ENCODE measurements around the gene LRCH1. TPM values are rescaled to one million over a fixed set of nuclear protein-coding genes. Genes with fewer than 3 reads are reported as not detected.

Gene LRCH1
- polyA plus RNA-seq, 1 experiment: 8.3 TPM

- H3K4me3 ChIP-seq (ENCODE audit: low read depth, low read length): no peak overlapping the region
- POLR2A ChIA-PET: no interaction called here
- H3K27me3 ChIP-seq (ENCODE audit: control insufficient read depth, insufficient read depth, low read length): no peaks in the 10 kb centered on the region
- CTCF ChIA-PET: interaction anchor here (0.6 to 2.3 kb wide), 2 partner anchors 124 to 164 kb away, joined by 3 to 6 read pairs; no protein-coding TSS in a partner anchor
- peaks cover 2% of the 10 kb centered on the region; the same call in 1 of the 2 replicates for H3K36me3 ChIP-seq (ENCODE audit: control insufficient read depth, insufficient read depth, low read length)
- TF ChIP-seq CTCF (IDR thresholded peaks at IDR 0.05; ENCODE audit: insufficient read depth, low read depth, low read length): no peak
- no peak for DNase-seq (ENCODE audit: low read depth)
These were observed 162.4 kb downstream of the LRCH1 start for GRCh38 chr13:46715363-46715762.

GRCh38 chr13:46716821-46717220 is 163.9 kb downstream of the LRCH1 start:
- Histone ChIP-seq H3K4me3 (ENCODE audit: low read depth, low read length) (no peak overlapping the region), H3K36me3 (ENCODE audit: control insufficient read depth, insufficient read depth, low read length) (peaks cover 2% of the 10 kb centered on the region; the same call in 1 of the 2 replicates), H3K27me3 (ENCODE audit: control insufficient read depth, insufficient read depth, low read length) (no peaks in the 10 kb centered on the region)
- no peak for TF ChIP-seq CTCF (IDR thresholded peaks at IDR 0.05; ENCODE audit: insufficient read depth, low read depth, low read length)
- CTCF ChIA-PET: interaction anchor here (0.6 to 2.3 kb wide), 4 partner anchors 8 to 714 kb away, joined by 3 to 6 read pairs (median 3); no protein-coding TSS in a partner anchor
- DNase-seq (ENCODE audit: low read depth): no peak
- POLR2A ChIA-PET: interaction anchor here (0.7 kb wide), 1 partner anchor 30 kb away, joined by 3 read pairs; no protein-coding TSS in a partner anchor

GRCh38 chr13:46717275-46717674 is 164.3 kb downstream of the LRCH1 start:
- no peak overlapping the region for H3K4me3 ChIP-seq (ENCODE audit: low read depth, low read length)
- H3K27me3 ChIP-seq (ENCODE audit: control insufficient read depth, insufficient read depth, low read length): no peaks in the 10 kb centered on the region
- CTCF ChIA-PET: interaction anchor here (0.9 to 1.4 kb wide), 2 partner anchors 8 to 227 kb away, joined by 3 read pairs; no protein-coding TSS in a partner anchor
- peaks cover 2% of the 10 kb centered on the region; the same call in 1 of the 2 replicates for H3K36me3 ChIP-seq (ENCODE audit: control insufficient read depth, insufficient read depth, low read length)
- DNase-seq (ENCODE audit: low read depth): no peak
- POLR2A ChIA-PET: no interaction called here
- TF ChIP-seq CTCF (IDR thresholded peaks at IDR 0.05; ENCODE audit: insufficient read depth, low read depth, low read length): no peak

DNA sequence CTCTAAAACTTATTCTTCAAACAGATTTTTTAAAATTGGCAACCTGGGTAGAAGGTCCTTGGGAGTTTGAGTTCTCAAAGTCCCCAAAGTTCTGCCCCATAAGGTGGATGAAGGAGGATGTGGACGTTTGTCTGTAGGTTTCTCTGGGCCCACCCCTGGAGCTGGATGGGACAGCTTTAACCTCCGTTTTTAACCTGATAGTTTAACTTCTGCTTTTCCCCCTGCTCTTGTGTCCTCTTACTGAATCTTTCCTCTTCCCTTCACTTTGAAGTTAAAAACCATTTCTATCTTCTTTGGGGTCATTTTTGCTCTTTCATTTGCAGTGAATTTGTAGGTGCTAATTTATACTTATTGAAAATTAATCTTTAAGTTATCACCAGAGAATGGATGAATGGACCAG is 164.9 kb downstream of the LRCH1 start:
- POLR2A ChIA-PET: interaction anchor here (0.5 kb wide), 1 partner anchor 194 kb away, joined by 8 read pairs; no protein-coding TSS in a partner anchor
- CTCF ChIA-PET: interaction anchor here (0.9 to 1.4 kb wide), 3 partner anchors 9 to 228 kb away, joined by 3 read pairs; no protein-coding TSS in a partner anchor

DNA sequence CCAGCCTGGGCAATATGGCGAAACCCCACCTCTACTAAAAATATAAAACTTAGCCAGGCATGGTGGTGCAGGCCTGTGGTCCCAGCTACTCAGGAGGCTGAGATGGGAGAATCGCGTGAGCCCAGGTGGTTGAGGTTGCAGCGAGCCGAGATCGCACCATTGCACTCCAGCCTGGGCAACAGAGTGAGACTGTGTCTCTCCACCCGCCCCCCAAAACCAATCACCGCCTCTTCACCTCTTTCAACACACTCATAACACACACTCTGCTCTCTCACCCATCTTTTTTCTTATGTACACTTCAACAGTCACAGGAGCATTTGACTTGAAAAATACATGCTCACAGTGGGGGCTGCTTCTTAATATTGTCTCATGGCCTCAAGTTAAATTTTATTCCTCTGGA is 167.2 kb downstream of the LRCH1 start:
- ChIA-PET CTCF (interaction anchor here (0.9 to 6.7 kb wide), 8 partner anchors 14 to 230 kb away, joined by 3 to 66 read pairs (median 4); partner anchors contain the start of gene LRCH1), POLR2A (no interaction called here)
- Histone ChIP-seq H3K27me3 (ENCODE audit: control insufficient read depth, insufficient read depth, low read length) (no peaks in the 10 kb centered on the region), H3K4me3 (ENCODE audit: low read depth, low read length) (no peak overlapping the region), H3K36me3 (ENCODE audit: control insufficient read depth, insufficient read depth, low read length) (peaks cover 2% of the 10 kb centered on the region)
- DNase-seq (ENCODE audit: low read depth): no peak
- TF ChIP-seq CTCF (IDR thresholded peaks at IDR 0.05; ENCODE audit: insufficient read depth, low read depth, low read length): no peak

More for the DNA sequence above, 164.9 kb downstream of the LRCH1 start:
- H3K36me3 ChIP-seq (ENCODE audit: control insufficient read depth, insufficient read depth, low read length): peaks cover 2% of the 10 kb centered on the region
- no peak for DNase-seq (ENCODE audit: low read depth)
- no peaks in the 10 kb centered on the region for H3K27me3 ChIP-seq (ENCODE audit: control insufficient read depth, insufficient read depth, low read length)
- no peak for TF ChIP-seq CTCF (IDR thresholded peaks at IDR 0.05; ENCODE audit: insufficient read depth, low read depth, low read length)
- H3K4me3 ChIP-seq (ENCODE audit: low read depth, low read length): no peak overlapping the region

Data from BJ (cell line).